Stimulated activated CD4-positive, alpha-beta T cell treated with anti-CD3 and anti-CD28 coated beads, Interleukin-1b, Interleukin-23, amount 100 ng/mL, for 1 hour (primary cell): ENCODE measurements around the gene NFIA.
"Not testable (repeated sequence)": the region's sequence is repeated elsewhere in the genome, so short reads cannot be mapped to it uniquely, and the experiment has no call there.

ENCODE experiments used
- DNase-seq, 2 donors: peaks; one replicate each; pipeline ENCODE4 v3.0.0-alpha.2; 2020; ENCODE audit warnings: low read depth in 2 of 2

Gene NFIA

GRCh38 chr1:61102041-61102440, 19.7 kb downstream of the NFIA start:
- no peak for DNase-seq

GRCh38 chr1:61102621-61103020, 20.3 kb downstream of the NFIA start:
- DNase-seq = no peak

GRCh38 chr1:61104220-61104671, 21.9 kb downstream of the NFIA start:
- DNase-seq = no peak

GRCh38 chr1:61107638-61108037, 25.3 kb downstream of the NFIA start:
- DNase-seq = no peak

GRCh38 chr1:61109158-61109557, 26.8 kb downstream of the NFIA start:
- DNase-seq = no peak

GRCh38 chr1:61109910-61110309, 27.5 kb downstream of the NFIA start:
- DNase-seq = no peak

- DNase-seq = no peak
Observed at GRCh38 chr1:61110554-61110953, 28.2 kb downstream of the NFIA start.

GRCh38 chr1:61111084-61112004, 29.0 kb downstream of the NFIA start:
- DNase-seq = no peak

GRCh38 chr1:61114178-61114870, 32.0 kb downstream of the NFIA start:
- DNase-seq = no peak

- DNase-seq = no peak
Observed at GRCh38 chr1:61115436-61115835, 33.1 kb downstream of the NFIA start.

GRCh38 chr1:61116421-61116820, 34.1 kb downstream of the NFIA start:
- no peak for DNase-seq

- no peak for DNase-seq
Observed at GRCh38 chr1:61117283-61117682, 34.9 kb downstream of the NFIA start.

- DNase-seq = no peak
Observed at GRCh38 chr1:61119085-61119484, 36.7 kb downstream of the NFIA start.

GRCh38 chr1:61120246-61120840, 38.0 kb downstream of the NFIA start:
- no peak for DNase-seq

GRCh38 chr1:61120998-61121397, 38.6 kb downstream of the NFIA start:
- no peak for DNase-seq

- no peak for DNase-seq
Observed at GRCh38 chr1:61121631-61122030, 39.3 kb downstream of the NFIA start.

GRCh38 chr1:61122389-61122788, 40.0 kb downstream of the NFIA start:
- no peak for DNase-seq

- DNase-seq = no peak
Observed at GRCh38 chr1:61123326-61123725, 41.0 kb downstream of the NFIA start.

- DNase-seq = no peak
Observed at GRCh38 chr1:61124078-61124477, 41.7 kb downstream of the NFIA start.

- no peak for DNase-seq
Observed at GRCh38 chr1:61124696-61125095, 42.3 kb downstream of the NFIA start.

GRCh38 chr1:61125263-61125662, 42.9 kb downstream of the NFIA start:
- DNase-seq = no peak

- DNase-seq = no peak
Observed at GRCh38 chr1:61125895-61126294, 43.5 kb downstream of the NFIA start.

GRCh38 chr1:61126843-61127242, 44.5 kb downstream of the NFIA start:
- DNase-seq = not testable (repeated sequence)
